ENCODE measurements around the gene CTSW. TPM values are rescaled to one million over a fixed set of nuclear protein-coding genes. Genes with fewer than 3 reads are reported as not detected.

Gene CTSW
- total RNA-seq, 1 experiment from 2014 or later, result not detected

DNA sequence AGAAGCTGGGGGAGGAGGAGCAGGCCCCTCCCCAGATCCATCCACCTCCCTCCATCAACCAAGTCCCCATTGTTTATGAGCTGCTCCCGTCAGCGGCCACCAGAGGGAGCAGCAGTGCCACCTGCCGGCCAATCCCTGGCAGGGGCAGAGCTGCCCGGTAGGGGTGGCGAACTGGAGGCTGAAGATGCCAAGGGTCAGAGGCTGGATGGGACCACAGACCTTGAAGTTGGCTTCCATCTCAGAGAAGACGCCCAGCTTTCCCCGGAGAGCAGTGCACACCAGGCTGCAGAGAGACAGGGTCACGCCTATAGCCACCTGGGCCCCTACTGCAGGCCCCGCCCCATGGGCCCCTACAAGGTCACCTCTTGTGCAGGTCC is 5.1 kb downstream of the CTSW start (continued):
- TF ChIP-seq, protein P1, sequence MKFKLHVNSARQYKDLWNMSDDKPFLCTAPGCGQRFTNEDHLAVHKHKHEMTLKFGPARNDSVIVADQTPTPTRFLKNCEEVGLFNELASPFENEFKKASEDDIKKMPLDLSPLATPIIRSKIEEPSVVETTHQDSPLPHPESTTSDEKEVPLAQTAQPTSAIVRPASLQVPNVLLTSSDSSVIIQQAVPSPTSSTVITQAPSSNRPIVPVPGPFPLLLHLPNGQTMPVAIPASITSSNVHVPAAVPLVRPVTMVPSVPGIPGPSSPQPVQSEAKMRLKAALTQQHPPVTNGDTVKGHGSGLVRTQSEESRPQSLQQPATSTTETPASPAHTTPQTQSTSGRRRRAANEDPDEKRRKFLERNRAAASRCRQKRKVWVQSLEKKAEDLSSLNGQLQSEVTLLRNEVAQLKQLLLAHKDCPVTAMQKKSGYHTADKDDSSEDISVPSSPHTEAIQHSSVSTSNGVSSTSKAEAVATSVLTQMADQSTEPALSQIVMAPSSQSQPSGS (CRISPR knock-in tag; IDR thresholded peaks at IDR 0.05; ENCODE audit: borderline replicate concordance, low read depth), result no peak
- TF ChIP-seq SMAD4 (CRISPR knock-in tag; IDR thresholded peaks at IDR 0.05) (no peak), ZNF219 (CRISPR knock-in tag; IDR thresholded peaks at IDR 0.05; ENCODE audit: borderline replicate concordance) (no peak), SP1 (CRISPR knock-in tag; conservative IDR thresholded peaks at IDR 0.05) (peak; percentile 68), MYBL2 (CRISPR knock-in tag; IDR thresholded peaks at IDR 0.05) (0 out of 2 replicates have a peak, but pooled peaks have one; percentile 21), RORB (CRISPR knock-in tag; IDR thresholded peaks at IDR 0.05) (no peak), SMAD3 (CRISPR knock-in tag; IDR thresholded peaks at IDR 0.05; ENCODE audit: borderline replicate concordance) (no peak), ZNF121 (CRISPR knock-in tag; IDR thresholded peaks at IDR 0.05) (no peak), ETV6 (CRISPR knock-in tag; IDR thresholded peaks at IDR 0.05) (0 out of 2 replicates have a peak, but pooled peaks have one; percentile 8)
- TF ChIP-seq, protein P2, sequence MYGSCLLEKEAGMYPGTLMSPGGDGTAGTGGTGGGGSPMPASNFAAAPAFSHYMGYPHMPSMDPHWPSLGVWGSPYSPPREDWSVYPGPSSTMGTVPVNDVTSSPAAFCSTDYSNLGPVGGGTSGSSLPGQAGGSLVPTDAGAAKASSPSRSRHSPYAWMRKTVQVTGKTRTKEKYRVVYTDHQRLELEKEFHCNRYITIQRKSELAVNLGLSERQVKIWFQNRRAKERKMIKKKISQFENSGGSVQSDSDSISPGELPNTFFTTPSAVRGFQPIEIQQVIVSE (CRISPR knock-in tag; IDR thresholded peaks at IDR 0.05; ENCODE audit: borderline replicate concordance), result no peak
- TF ChIP-seq, protein P3, sequence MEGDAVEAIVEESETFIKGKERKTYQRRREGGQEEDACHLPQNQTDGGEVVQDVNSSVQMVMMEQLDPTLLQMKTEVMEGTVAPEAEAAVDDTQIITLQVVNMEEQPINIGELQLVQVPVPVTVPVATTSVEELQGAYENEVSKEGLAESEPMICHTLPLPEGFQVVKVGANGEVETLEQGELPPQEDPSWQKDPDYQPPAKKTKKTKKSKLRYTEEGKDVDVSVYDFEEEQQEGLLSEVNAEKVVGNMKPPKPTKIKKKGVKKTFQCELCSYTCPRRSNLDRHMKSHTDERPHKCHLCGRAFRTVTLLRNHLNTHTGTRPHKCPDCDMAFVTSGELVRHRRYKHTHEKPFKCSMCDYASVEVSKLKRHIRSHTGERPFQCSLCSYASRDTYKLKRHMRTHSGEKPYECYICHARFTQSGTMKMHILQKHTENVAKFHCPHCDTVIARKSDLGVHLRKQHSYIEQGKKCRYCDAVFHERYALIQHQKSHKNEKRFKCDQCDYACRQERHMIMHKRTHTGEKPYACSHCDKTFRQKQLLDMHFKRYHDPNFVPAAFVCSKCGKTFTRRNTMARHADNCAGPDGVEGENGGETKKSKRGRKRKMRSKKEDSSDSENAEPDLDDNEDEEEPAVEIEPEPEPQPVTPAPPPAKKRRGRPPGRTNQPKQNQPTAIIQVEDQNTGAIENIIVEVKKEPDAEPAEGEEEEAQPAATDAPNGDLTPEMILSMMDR (IDR thresholded peaks at IDR 0.05), result peak; percentile 95
- TF ChIP-seq, protein P4, sequence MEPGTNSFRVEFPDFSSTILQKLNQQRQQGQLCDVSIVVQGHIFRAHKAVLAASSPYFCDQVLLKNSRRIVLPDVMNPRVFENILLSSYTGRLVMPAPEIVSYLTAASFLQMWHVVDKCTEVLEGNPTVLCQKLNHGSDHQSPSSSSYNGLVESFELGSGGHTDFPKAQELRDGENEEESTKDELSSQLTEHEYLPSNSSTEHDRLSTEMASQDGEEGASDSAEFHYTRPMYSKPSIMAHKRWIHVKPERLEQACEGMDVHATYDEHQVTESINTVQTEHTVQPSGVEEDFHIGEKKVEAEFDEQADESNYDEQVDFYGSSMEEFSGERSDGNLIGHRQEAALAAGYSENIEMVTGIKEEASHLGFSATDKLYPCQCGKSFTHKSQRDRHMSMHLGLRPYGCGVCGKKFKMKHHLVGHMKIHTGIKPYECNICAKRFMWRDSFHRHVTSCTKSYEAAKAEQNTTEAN (CRISPR knock-in tag; IDR thresholded peaks at IDR 0.05), result no peak
- TF ChIP-seq, protein P5, sequence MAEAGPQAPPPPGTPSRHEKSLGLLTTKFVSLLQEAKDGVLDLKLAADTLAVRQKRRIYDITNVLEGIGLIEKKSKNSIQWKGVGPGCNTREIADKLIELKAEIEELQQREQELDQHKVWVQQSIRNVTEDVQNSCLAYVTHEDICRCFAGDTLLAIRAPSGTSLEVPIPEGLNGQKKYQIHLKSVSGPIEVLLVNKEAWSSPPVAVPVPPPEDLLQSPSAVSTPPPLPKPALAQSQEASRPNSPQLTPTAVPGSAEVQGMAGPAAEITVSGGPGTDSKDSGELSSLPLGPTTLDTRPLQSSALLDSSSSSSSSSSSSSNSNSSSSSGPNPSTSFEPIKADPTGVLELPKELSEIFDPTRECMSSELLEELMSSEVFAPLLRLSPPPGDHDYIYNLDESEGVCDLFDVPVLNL (CRISPR knock-in tag; IDR thresholded peaks at IDR 0.05; ENCODE audit: borderline replicate concordance, low read depth), result no peak

DNA sequence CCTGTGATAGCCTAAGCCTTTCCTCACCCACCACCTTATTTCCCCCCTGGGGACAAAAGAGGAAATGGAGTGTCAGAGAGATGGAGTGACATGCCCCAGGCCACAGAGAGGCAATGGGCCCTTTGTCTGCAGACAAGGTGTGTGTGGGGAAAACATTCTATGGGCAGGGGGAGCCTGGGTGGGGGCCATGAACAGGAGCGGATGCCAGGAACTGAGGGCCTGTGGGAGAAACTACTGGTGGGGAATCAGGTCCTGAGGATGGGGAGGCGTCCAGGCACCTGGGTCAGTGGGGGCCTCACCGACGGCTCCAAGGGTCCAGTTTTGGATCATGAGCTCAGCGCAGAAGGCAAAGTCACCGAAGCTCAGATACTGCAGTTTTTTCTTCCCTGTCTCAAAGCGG is 5.6 kb downstream of the CTSW start:
- Mint-ChIP-seq H3K9me3 (no peaks in the 10 kb centered on the region), H3K4me1 (peaks cover 29% of the 10 kb centered on the region), H3K4me3 (no peak overlapping the region), H3K27me3 (ENCODE audit: low read depth) (peaks cover 13% of the 10 kb centered on the region), H3K27ac (no peak overlapping the region), H3K36me3 (peaks cover 42% of the 10 kb centered on the region)
- DNase-seq (ENCODE audit: low spot score) (no peak), ATAC-seq (no peak)
- ChIA-PET POLR2A (interaction anchor here (1.2 to 2.2 kb wide), 3 partner anchors 15 to 34 kb away, joined by 4 to 16 read pairs (median 5); partner anchors contain the start of gene MUS81), CTCF (interaction anchor here (0.6 to 11.9 kb wide), 64 partner anchors 10 to 871 kb away, joined by 3 to 539 read pairs (median 6); partner anchors contain the start of genes AP5B1, ARL2, BANF1 and CFL1)
- TF ChIP-seq ZNF232 (CRISPR knock-in tag; IDR thresholded peaks at IDR 0.05) (no peak), TCF7 (CRISPR knock-in tag; IDR thresholded peaks at IDR 0.05; ENCODE audit: low read depth) (no peak), GRHL2 (CRISPR knock-in tag; IDR thresholded peaks at IDR 0.05; ENCODE audit: insufficient replicate concordance, severe bottlenecking) (no peak), GTF2I (CRISPR knock-in tag; conservative IDR thresholded peaks at IDR 0.05) (no peak), SMAD3 (CRISPR knock-in tag; IDR thresholded peaks at IDR 0.05; ENCODE audit: borderline replicate concordance) (no peak)
- TF ChIP-seq, protein P6, sequence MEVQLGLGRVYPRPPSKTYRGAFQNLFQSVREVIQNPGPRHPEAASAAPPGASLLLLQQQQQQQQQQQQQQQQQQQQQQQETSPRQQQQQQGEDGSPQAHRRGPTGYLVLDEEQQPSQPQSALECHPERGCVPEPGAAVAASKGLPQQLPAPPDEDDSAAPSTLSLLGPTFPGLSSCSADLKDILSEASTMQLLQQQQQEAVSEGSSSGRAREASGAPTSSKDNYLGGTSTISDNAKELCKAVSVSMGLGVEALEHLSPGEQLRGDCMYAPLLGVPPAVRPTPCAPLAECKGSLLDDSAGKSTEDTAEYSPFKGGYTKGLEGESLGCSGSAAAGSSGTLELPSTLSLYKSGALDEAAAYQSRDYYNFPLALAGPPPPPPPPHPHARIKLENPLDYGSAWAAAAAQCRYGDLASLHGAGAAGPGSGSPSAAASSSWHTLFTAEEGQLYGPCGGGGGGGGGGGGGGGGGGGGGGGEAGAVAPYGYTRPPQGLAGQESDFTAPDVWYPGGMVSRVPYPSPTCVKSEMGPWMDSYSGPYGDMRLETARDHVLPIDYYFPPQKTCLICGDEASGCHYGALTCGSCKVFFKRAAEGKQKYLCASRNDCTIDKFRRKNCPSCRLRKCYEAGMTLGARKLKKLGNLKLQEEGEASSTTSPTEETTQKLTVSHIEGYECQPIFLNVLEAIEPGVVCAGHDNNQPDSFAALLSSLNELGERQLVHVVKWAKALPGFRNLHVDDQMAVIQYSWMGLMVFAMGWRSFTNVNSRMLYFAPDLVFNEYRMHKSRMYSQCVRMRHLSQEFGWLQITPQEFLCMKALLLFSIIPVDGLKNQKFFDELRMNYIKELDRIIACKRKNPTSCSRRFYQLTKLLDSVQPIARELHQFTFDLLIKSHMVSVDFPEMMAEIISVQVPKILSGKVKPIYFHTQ (CRISPR knock-in tag; IDR thresholded peaks at IDR 0.05), result no peak
